ENCODE data around the gene STRN3. TPM values are rescaled to one million over a fixed set of nuclear protein-coding genes. Genes with fewer than 3 reads are reported as not detected.

STRN3 gene
- 10 to 100 TPM; 30.7 to 43.0 (median 36.4) TPM for total RNA-seq
- polyA plus RNA-seq = 10 to 100 TPM; 11.5 to 15.5 TPM
- long read RNA-seq, donor 1, partial matches to known transcripts = 1 of 8 reads
- long read RNA-seq, donor 1, other reads (novel, unspliced or antisense) = 7 of 8 reads
- long read RNA-seq, donor 2, partial matches to known transcripts = 0 of 26 reads
- long read RNA-seq, donor 2, other reads (novel, unspliced or antisense) = 22 of 26 reads
- long read RNA-seq, donor 3, transcript STRN3-201 (16 exons, 3,970 nt) = major isoform, 22 of 47 reads
- long read RNA-seq, donor 3, transcript STRN3-202 (18 exons, 2,799 nt) = minor isoform, 6 of 47 reads
- long read RNA-seq, donor 3, transcript STRN3-207 (15 exons, 2,208 nt) = minor isoform, 5 of 47 reads
- long read RNA-seq, donor 3, partial matches to known transcripts = 2 of 47 reads
- long read RNA-seq, donor 3, other reads (novel, unspliced or antisense) = 12 of 47 reads

- 0% methylated on average over 13 to 31 of the region's 31 CpGs for WGBS, 3 donors
- Histone ChIP-seq H3K36me3 (no peaks in the 10 kb centered on the region), H3K9me3 (no peaks in the 10 kb centered on the region), H3K27ac (peak within 1 kb of the TSS; percentile 95 to 100), H3K27me3 (no peaks in the 10 kb centered on the region), H3K4me1 (ENCODE audit: insufficient read depth) (peaks cover 2% of the 10 kb centered on the region), H3K4me3 (peak within 1 kb of the TSS; percentile 99)
- DNase-seq = no peak
- TF ChIP-seq POLR2A (IDR thresholded peaks at IDR 0.05) (peak; percentile 47), EP300 (IDR thresholded peaks at IDR 0.05) (no peak)
- intact Hi-C loops (cut with DNase I) = no loop called here
Observed at GRCh38 chr14:31026077-31026449, at the start of gene STRN3. Gene STRN3 (minus strand): TSS chr14:31026379. CDS start chr14:31026185, 194 bp downstream.

- 96 to 98% (median 96%) methylated on average over 2 of the region's 2 CpGs for WGBS, 3 donors
- H3K27ac ChIP-seq = no peak overlapping the region
- intact Hi-C loops (cut with DNase I) = no loop called here
Observed at GRCh38 chr14:31075144-31075543, 49.0 kb upstream of the STRN3 start.

GRCh38 chr14:31071151-31071550 is 45.0 kb upstream of the STRN3 start:
- no peak for DNase-seq
- no peaks in the 10 kb centered on the region for H3K9me3 ChIP-seq
- TF ChIP-seq EP300 (IDR thresholded peaks at IDR 0.05) = no peak
- no peak for TF ChIP-seq POLR2A (IDR thresholded peaks at IDR 0.05)
- TF ChIP-seq CTCF (IDR thresholded peaks at IDR 0.05) = no peak
- no peaks in the 10 kb centered on the region for H3K4me1 ChIP-seq (ENCODE audit: insufficient read depth)
- WGBS, 3 donors = 96 to 98% (median 97%) methylated on average over 2 of the region's 2 CpGs
- H3K4me3 ChIP-seq = no peak overlapping the region
- H3K27me3 ChIP-seq = no peaks in the 10 kb centered on the region
- H3K36me3 ChIP-seq = no peaks in the 10 kb centered on the region
- intact Hi-C loops (cut with DNase I) = no loop called here
- H3K27ac ChIP-seq = no peak overlapping the region

More at GRCh38 chr14:31075144-31075543, 49.0 kb upstream of the STRN3 start:
- no peak for TF ChIP-seq EP300 (IDR thresholded peaks at IDR 0.05)
- TF ChIP-seq CTCF (IDR thresholded peaks at IDR 0.05) = no peak
- no peak for TF ChIP-seq POLR2A (IDR thresholded peaks at IDR 0.05)
- Histone ChIP-seq H3K4me3 (no peak overlapping the region), H3K36me3 (no peaks in the 10 kb centered on the region), H3K27me3 (no peaks in the 10 kb centered on the region), H3K9me3 (no peaks in the 10 kb centered on the region), H3K4me1 (ENCODE audit: insufficient read depth) (no peaks in the 10 kb centered on the region)
- no peak for DNase-seq

GRCh38 chr14:31070431-31070830 is 44.3 kb upstream of the STRN3 start:
- 82 to 90% (median 89%) methylated on average over 5 of the region's 5 CpGs for WGBS, 3 donors
- Histone ChIP-seq H3K9me3 (no peaks in the 10 kb centered on the region), H3K27ac (no peak overlapping the region), H3K36me3 (no peaks in the 10 kb centered on the region), H3K4me3 (no peak overlapping the region), H3K27me3 (no peaks in the 10 kb centered on the region), H3K4me1 (ENCODE audit: insufficient read depth) (no peaks in the 10 kb centered on the region)
- intact Hi-C loops (cut with DNase I) = no loop called here
- TF ChIP-seq EP300 (IDR thresholded peaks at IDR 0.05) (no peak), CTCF (IDR thresholded peaks at IDR 0.05) (no peak), POLR2A (IDR thresholded peaks at IDR 0.05) (no peak)
- no peak for DNase-seq

- Histone ChIP-seq H3K4me1 (ENCODE audit: insufficient read depth) (no peaks in the 10 kb centered on the region), H3K36me3 (no peaks in the 10 kb centered on the region), H3K27me3 (no peaks in the 10 kb centered on the region), H3K4me3 (no peak overlapping the region), H3K9me3 (no peaks in the 10 kb centered on the region), H3K27ac (no peak overlapping the region)
- WGBS, 3 donors = 76 to 87% (median 83%) methylated on average over 3 of the region's 3 CpGs
- TF ChIP-seq EP300 (IDR thresholded peaks at IDR 0.05) = no peak
- no peak for TF ChIP-seq CTCF (IDR thresholded peaks at IDR 0.05)
- TF ChIP-seq POLR2A (IDR thresholded peaks at IDR 0.05) = no peak
- DNase-seq = no peak
- intact Hi-C loops (cut with DNase I) = no loop called here
Observed at GRCh38 chr14:31069343-31069742, 43.2 kb upstream of the STRN3 start.
